ENCODE measurements around the gene SUPT20HL1. TPM values are rescaled to one million over a fixed set of nuclear protein-coding genes. Genes with fewer than 3 reads are reported as not detected.

SUPT20HL1 gene
- total RNA-seq, 1 experiment from 2014 or later = not detected

- TF ChIP-seq CBFB (CRISPR knock-in tag; IDR thresholded peaks at IDR 0.05; ENCODE audit: low read depth) = no peak
- TF ChIP-seq ZNF263 (CRISPR knock-in tag; IDR thresholded peaks at IDR 0.05; ENCODE audit: low read depth) = no peak
Measured at GRCh38 chrX:24343719-24344118, 16.7 kb upstream of the SUPT20HL1 start (continued).

- ChIA-PET CTCF (interaction anchor here (1.1 kb wide), 1 partner anchor 24 kb away, joined by 3 read pairs; no protein-coding TSS in a partner anchor), POLR2A (no interaction called here)
- Mint-ChIP-seq H3K36me3 (no peaks in the 10 kb centered on the region), H3K4me1 (peaks cover 7% of the 10 kb centered on the region; the same call in 1 of the 2 replicates), H3K27ac (no peak overlapping the region), H3K27me3 (ENCODE audit: low read depth) (no peaks in the 10 kb centered on the region), H3K9me3 (no peaks in the 10 kb centered on the region), H3K4me3 (no peak overlapping the region)
- ATAC-seq (no peak), DNase-seq (ENCODE audit: low spot score) (no peak)
- TF ChIP-seq E2F5 (CRISPR knock-in tag; IDR thresholded peaks at IDR 0.05) (no peak), CREB1 (CRISPR knock-in tag; IDR thresholded peaks at IDR 0.05) (no peak), NR1H2 (CRISPR knock-in tag; IDR thresholded peaks at IDR 0.05) (no peak), PREB (CRISPR knock-in tag; IDR thresholded peaks at IDR 0.05; ENCODE audit: borderline replicate concordance) (no peak), FOXP4 (CRISPR knock-in tag; IDR thresholded peaks at IDR 0.05) (no peak), ZNF317 (CRISPR knock-in tag; IDR thresholded peaks at IDR 0.05; ENCODE audit: borderline replicate concordance, low read depth) (no peak), EMX1 (CRISPR knock-in tag; IDR thresholded peaks at IDR 0.05) (no peak), SOX15 (CRISPR knock-in tag; IDR thresholded peaks at IDR 0.05) (no peak), CTCF (IDR thresholded peaks at IDR 0.05) (no peak), OVOL2 (CRISPR knock-in tag; IDR thresholded peaks at IDR 0.05; ENCODE audit: borderline replicate concordance) (no peak), GTF2I (CRISPR knock-in tag; conservative IDR thresholded peaks at IDR 0.05) (no peak), JAZF1 (CRISPR knock-in tag; IDR thresholded peaks at IDR 0.05) (no peak), SMAD4 (CRISPR knock-in tag; IDR thresholded peaks at IDR 0.05) (no peak), RORB (CRISPR knock-in tag; IDR thresholded peaks at IDR 0.05) (no peak)
Measured at GRCh38 chrX:24347881-24348280, 12.6 kb upstream of the SUPT20HL1 start.

- no peaks in the 10 kb centered on the region for H3K9me3 Mint-ChIP-seq
- POLR2A ChIA-PET = no interaction called here
- no peak overlapping the region for H3K4me3 Mint-ChIP-seq
- H3K36me3 Mint-ChIP-seq = no peaks in the 10 kb centered on the region
- no peak overlapping the region for H3K27ac Mint-ChIP-seq
- H3K4me1 Mint-ChIP-seq = peaks cover 7% of the 10 kb centered on the region; the same call in 1 of the 2 replicates
- no peaks in the 10 kb centered on the region for H3K27me3 Mint-ChIP-seq (ENCODE audit: low read depth)
- ATAC-seq = no peak
- DNase-seq (ENCODE audit: low spot score) = no peak
- CTCF ChIA-PET = interaction anchor here (0.6 to 0.7 kb wide), 4 partner anchors 140 to 646 kb away, joined by 3 to 6 read pairs (median 4); no protein-coding TSS in a partner anchor
- TF ChIP-seq AR (CRISPR knock-in tag; IDR thresholded peaks at IDR 0.05) = no peak
- no peak for TF ChIP-seq TP53 (CRISPR knock-in tag; IDR thresholded peaks at IDR 0.05)
- no peak for TF ChIP-seq CREM (CRISPR knock-in tag; IDR thresholded peaks at IDR 0.05)
- no peak for TF ChIP-seq ZNF138 (CRISPR knock-in tag; conservative IDR thresholded peaks at IDR 0.05)
- TF ChIP-seq NR2C2 (CRISPR knock-in tag; IDR thresholded peaks at IDR 0.05) = no peak
- no peak for TF ChIP-seq FOXP4 (CRISPR knock-in tag; IDR thresholded peaks at IDR 0.05)
- no peak for TF ChIP-seq ESRRA (CRISPR knock-in tag; IDR thresholded peaks at IDR 0.05; ENCODE audit: borderline replicate concordance)
- TF ChIP-seq USF2 (CRISPR knock-in tag; IDR thresholded peaks at IDR 0.05) = no peak
- no peak for TF ChIP-seq ZNF121 (CRISPR knock-in tag; IDR thresholded peaks at IDR 0.05)
Measured at GRCh38 chrX:24350217-24350616, 10.2 kb upstream of the SUPT20HL1 start.
